HUES64 (cell line): ENCODE data around the gene IGFBP6.
"Not testable (repeated sequence)": the region's sequence is repeated elsewhere in the genome, so short reads cannot be mapped to it uniquely, and the experiment has no call there.

Experiments
- H3K27ac ChIP-seq: 2 replicates; pipeline ENCODE4 v1.7.0; 2013; ENCODE audit warnings: low read depth, low read length, inconsistent platforms
- H3K27me3 ChIP-seq: 2 replicates; pipeline ENCODE4 v1.6.1; 2013; ENCODE audit warnings: mild to moderate bottlenecking, low read length; ENCODE audit not compliant: insufficient read depth
- H3K36me3 ChIP-seq: 2 replicates; pipeline ENCODE4 v1.6.1; 2013; ENCODE audit warnings: mild to moderate bottlenecking, low read length; ENCODE audit not compliant: insufficient read depth
- H3K4me1 ChIP-seq: 2 replicates; pipeline ENCODE4 v1.6.1; 2013; ENCODE audit warnings: mild to moderate bottlenecking, low read length, moderate library complexity; ENCODE audit not compliant: insufficient read depth
- H3K4me3 ChIP-seq: 2 replicates; pipeline ENCODE4 v1.5.1; 2013; ENCODE audit warnings: mild to moderate bottlenecking, low read length, moderate library complexity
- H3K9ac ChIP-seq: 2 replicates; pipeline ENCODE4 v1.6.1; 2013; ENCODE audit warnings: mild to moderate bottlenecking, low read depth, low read length
- H3K9me3 ChIP-seq: 2 replicates; pipeline ENCODE4 v1.6.1; 2013; ENCODE audit warnings: low read depth, low read length; ENCODE audit not compliant: insufficient read depth
- WGBS: fragments of 150-250, 120-280 bp; methylation state at CpG from one replicate; pipeline ENCODE4 v1.1.7; 2013; ENCODE audit warnings: missing lambda C conversion rate; 5-methylcytosine and 5-hydroxymethylcytosine counted together

The IGFBP6 gene

GRCh38 chr12:53094394-53094787 is 3.1 kb upstream of the IGFBP6 start:
- Histone ChIP-seq H3K27me3 (peaks cover 42% of the 10 kb centered on the region), H3K9me3 (no peaks in the 10 kb centered on the region), H3K27ac (no peak overlapping the region), H3K36me3 (no peaks in the 10 kb centered on the region), H3K9ac (no peak overlapping the region), H3K4me3 (no peak overlapping the region), H3K4me1 (peaks cover 25% of the 10 kb centered on the region)
- 88% methylated on average over 5 of the region's 6 CpGs for WGBS

GRCh38 chr12:53094796-53095595 is 2.5 kb upstream of the IGFBP6 start:
- H3K9ac ChIP-seq, H3K9me3 ChIP-seq, H3K27ac ChIP-seq, H3K4me3 ChIP-seq, H3K36me3 ChIP-seq: not testable (repeated sequence)
- WGBS, result 96% methylated on average over 4 of the region's 5 CpGs
- peaks cover 25% of the 10 kb centered on the region for H3K4me1 ChIP-seq
- peaks cover 42% of the 10 kb centered on the region for H3K27me3 ChIP-seq

- Histone ChIP-seq H3K27me3 (peaks cover 42% of the 10 kb centered on the region), H3K4me1 (peaks cover 25% of the 10 kb centered on the region)
- not testable (repeated sequence) for H3K27ac ChIP-seq, H3K36me3 ChIP-seq, H3K9me3 ChIP-seq, H3K4me3 ChIP-seq, H3K9ac ChIP-seq
- WGBS, result 88% methylated on average over 3 of the region's 3 CpGs
Observed at GRCh38 chr12:53095596-53095895, 1.9 kb upstream of the IGFBP6 start.

GRCh38 chr12:53096089-53096741 is 1.3 kb upstream of the IGFBP6 start:
- H3K27ac ChIP-seq, result no peak overlapping the region
- peaks cover 42% of the 10 kb centered on the region for H3K27me3 ChIP-seq
- peak overlapping the region; percentile 76 for H3K4me3 ChIP-seq
- 23% methylated on average over 11 of the region's 11 CpGs for WGBS
- no peak overlapping the region for H3K9ac ChIP-seq
- H3K36me3 ChIP-seq, result no peaks in the 10 kb centered on the region
- H3K9me3 ChIP-seq, result no peaks in the 10 kb centered on the region
- peaks cover 25% of the 10 kb centered on the region for H3K4me1 ChIP-seq

DNA sequence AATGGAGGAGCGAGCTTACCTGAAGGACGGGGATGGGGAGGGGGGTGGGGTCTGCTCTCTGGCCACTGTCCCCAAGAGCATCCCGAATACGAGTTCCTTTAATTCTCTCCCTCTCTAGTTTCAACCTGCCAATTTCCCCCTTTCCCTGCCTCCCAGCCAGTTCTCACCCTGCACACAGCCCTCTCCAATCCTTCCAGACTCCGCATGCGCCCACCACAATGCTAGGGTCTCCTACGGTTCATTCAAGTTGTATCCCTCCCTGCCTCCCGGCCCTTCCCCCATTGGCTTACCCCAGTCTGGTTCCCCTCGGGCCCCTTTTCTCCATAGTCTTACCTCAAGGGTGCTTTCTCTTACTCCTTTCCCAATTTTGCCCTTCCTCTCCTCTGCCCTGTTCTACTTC is 708 bp upstream of the IGFBP6 start:
- Histone ChIP-seq H3K4me3 (peak overlapping the region; percentile 76), H3K9ac (no peak overlapping the region), H3K27ac (no peak overlapping the region), H3K9me3 (no peaks in the 10 kb centered on the region), H3K4me1 (peaks cover 21% of the 10 kb centered on the region), H3K27me3 (peaks cover 42% of the 10 kb centered on the region), H3K36me3 (no peaks in the 10 kb centered on the region)
- 2% methylated on average over 9 of the region's 9 CpGs for WGBS

DNA sequence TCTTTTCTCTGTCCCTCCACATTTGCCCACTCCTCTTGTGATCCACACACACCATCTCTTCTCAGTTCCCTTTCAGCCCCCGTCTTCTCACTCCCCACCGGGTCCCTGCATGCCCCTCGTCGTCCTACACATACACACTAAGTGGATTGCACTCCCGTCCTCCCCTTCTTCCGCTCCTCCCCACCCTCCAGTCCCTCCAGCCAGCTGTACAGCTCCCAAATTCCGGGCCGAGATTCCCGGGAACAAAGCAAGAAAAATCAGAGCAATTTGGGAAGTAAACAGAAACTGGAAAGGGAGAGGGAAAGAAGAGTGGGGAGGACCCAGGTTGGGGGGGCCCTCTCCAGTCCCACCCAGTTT is 282 bp upstream of the IGFBP6 start:
- H3K4me3 ChIP-seq, result peak overlapping the region; percentile 76
- WGBS, result 0% methylated on average over 9 of the region's 9 CpGs
- H3K9me3 ChIP-seq, result no peaks in the 10 kb centered on the region
- no peak overlapping the region for H3K27ac ChIP-seq
- no peak overlapping the region for H3K9ac ChIP-seq
- no peaks in the 10 kb centered on the region for H3K36me3 ChIP-seq
- peaks cover 21% of the 10 kb centered on the region for H3K4me1 ChIP-seq
- H3K27me3 ChIP-seq, result peaks cover 42% of the 10 kb centered on the region

GRCh38 chr12:53098354-53098981 is 1.0 kb downstream of the IGFBP6 start:
- WGBS, result 14% methylated on average over 12 of the region's 13 CpGs

GRCh38 chr12:53099071-53099882 is 1.8 kb downstream of the IGFBP6 start:
- Histone ChIP-seq H3K9ac (no peak overlapping the region), H3K4me1 (peaks cover 13% of the 10 kb centered on the region), H3K4me3 (peak overlapping the region; percentile 76), H3K9me3 (no peaks in the 10 kb centered on the region), H3K36me3 (no peaks in the 10 kb centered on the region), H3K27me3 (peaks cover 37% of the 10 kb centered on the region), H3K27ac (no peak overlapping the region)
- 6% methylated on average over 6 of the region's 6 CpGs for WGBS

More at GRCh38 chr12:53098354-53098981, 1.0 kb downstream of the IGFBP6 start:
- no peak overlapping the region for H3K27ac ChIP-seq
- peaks cover 21% of the 10 kb centered on the region for H3K4me1 ChIP-seq
- H3K4me3 ChIP-seq, result peak overlapping the region; percentile 76
- H3K9ac ChIP-seq, result no peak overlapping the region
- no peaks in the 10 kb centered on the region for H3K9me3 ChIP-seq
- H3K27me3 ChIP-seq, result peaks cover 42% of the 10 kb centered on the region
- H3K36me3 ChIP-seq, result no peaks in the 10 kb centered on the region

GRCh38 chr12:53100466-53101151 is 3.1 kb downstream of the IGFBP6 start:
- Histone ChIP-seq H3K4me1 (peaks cover 12% of the 10 kb centered on the region), H3K27ac (no peak overlapping the region), H3K36me3 (no peaks in the 10 kb centered on the region), H3K4me3 (no peak overlapping the region), H3K9ac (no peak overlapping the region), H3K9me3 (no peaks in the 10 kb centered on the region), H3K27me3 (peaks cover 36% of the 10 kb centered on the region)
- 81% methylated on average over 13 of the region's 13 CpGs for WGBS

DNA sequence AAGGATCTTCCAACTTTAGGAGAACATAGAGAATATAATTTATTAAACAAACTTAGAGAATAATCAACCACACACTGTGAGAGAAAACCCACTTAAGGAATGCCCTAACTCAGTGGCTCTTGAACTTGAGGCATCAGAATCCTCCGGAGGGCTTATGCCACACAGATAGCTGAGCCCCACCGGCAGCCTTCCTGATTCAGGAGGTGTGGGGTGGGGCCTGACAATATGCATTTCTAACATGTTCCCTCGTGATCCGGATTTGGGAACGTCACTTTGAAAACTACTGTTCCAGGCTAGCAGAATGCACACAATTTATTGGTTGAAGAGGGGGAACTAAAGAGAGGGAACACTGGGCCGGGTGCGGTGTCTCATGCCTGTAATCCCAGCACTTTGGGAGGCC is 3.8 kb downstream of the IGFBP6 start:
- 87% methylated on average over 7 of the region's 7 CpGs for WGBS
- Histone ChIP-seq H3K4me1 (peaks cover 12% of the 10 kb centered on the region), H3K4me3 (no peak overlapping the region), H3K27ac (no peak overlapping the region), H3K9me3 (no peaks in the 10 kb centered on the region), H3K27me3 (peaks cover 30% of the 10 kb centered on the region), H3K9ac (no peak overlapping the region), H3K36me3 (no peaks in the 10 kb centered on the region)
